Measurements from ENCODE around the gene GLRA2.
"Not testable (repeated sequence)": the region's sequence is repeated elsewhere in the genome, so short reads cannot be mapped to it uniquely, and the experiment has no call there.

GLRA2 gene

GRCh38 chrX:14591976-14592375 lies 62.6 kb downstream of the GLRA2 start:
- no peak for DNase-seq (ENCODE audit: low read depth, low spot score)

- no peak for DNase-seq (ENCODE audit: low read depth, low spot score)
Observed at GRCh38 chrX:14594521-14594920, 65.2 kb downstream of the GLRA2 start.

GRCh38 chrX:14598330-14598729 lies 69.0 kb downstream of the GLRA2 start:
- peak; percentile 9 for DNase-seq (ENCODE audit: low read depth, low spot score)

- DNase-seq (ENCODE audit: low read depth, low spot score) = no peak
Observed at GRCh38 chrX:14607446-14607985, 78.2 kb downstream of the GLRA2 start.

- DNase-seq (ENCODE audit: low read depth, low spot score) = not testable (repeated sequence)
Observed at GRCh38 chrX:14612450-14612849, 83.1 kb downstream of the GLRA2 start.

- DNase-seq (ENCODE audit: low read depth, low spot score) = no peak
Observed at GRCh38 chrX:14616301-14616700, 87.0 kb downstream of the GLRA2 start.

GRCh38 chrX:14616836-14617235 lies 87.5 kb downstream of the GLRA2 start:
- no peak for DNase-seq (ENCODE audit: low read depth, low spot score)

GRCh38 chrX:14618177-14618965 lies 89.0 kb downstream of the GLRA2 start:
- DNase-seq (ENCODE audit: low read depth, low spot score) = no peak

GRCh38 chrX:14630733-14631132 lies 101.4 kb downstream of the GLRA2 start:
- no peak for DNase-seq (ENCODE audit: low read depth, low spot score)

GRCh38 chrX:14641681-14642655 lies 112.6 kb downstream of the GLRA2 start:
- DNase-seq (ENCODE audit: low read depth, low spot score) = no peak

- DNase-seq (ENCODE audit: low read depth, low spot score) = no peak
Observed at GRCh38 chrX:14660970-14661369, 131.6 kb downstream of the GLRA2 start.

GRCh38 chrX:14670819-14671218 lies 141.5 kb downstream of the GLRA2 start:
- no peak for DNase-seq (ENCODE audit: low read depth, low spot score)

- DNase-seq (ENCODE audit: low read depth, low spot score) = no peak
Observed at GRCh38 chrX:14672611-14673172, 143.4 kb downstream of the GLRA2 start.

- DNase-seq (ENCODE audit: low read depth, low spot score) = no peak
Observed at GRCh38 chrX:14673236-14673635, 143.9 kb downstream of the GLRA2 start.

- DNase-seq (ENCODE audit: low read depth, low spot score) = peak; percentile 89
Observed at GRCh38 chrX:14673764-14674163, 144.4 kb downstream of the GLRA2 start.

- DNase-seq (ENCODE audit: low read depth, low spot score) = no peak
Observed at GRCh38 chrX:14675500-14675899, 146.2 kb downstream of the GLRA2 start.

- DNase-seq (ENCODE audit: low read depth, low spot score) = peak; percentile 17
Observed at GRCh38 chrX:14676431-14676830, 147.1 kb downstream of the GLRA2 start.

- not testable (repeated sequence) for DNase-seq (ENCODE audit: low read depth, low spot score)
Observed at GRCh38 chrX:14688331-14688730, 159.0 kb downstream of the GLRA2 start.

- peak; percentile 17 for DNase-seq (ENCODE audit: low read depth, low spot score)
Observed at GRCh38 chrX:14690553-14690952, 161.2 kb downstream of the GLRA2 start.

GRCh38 chrX:14694611-14695010 lies 165.3 kb downstream of the GLRA2 start:
- DNase-seq (ENCODE audit: low read depth, low spot score) = peak; percentile 29

- no peak for DNase-seq (ENCODE audit: low read depth, low spot score)
Observed at GRCh38 chrX:14697451-14697850, 168.1 kb downstream of the GLRA2 start.

- no peak for DNase-seq (ENCODE audit: low read depth, low spot score)
Observed at GRCh38 chrX:14698790-14699189, 169.5 kb downstream of the GLRA2 start.
